Muscle of leg (tissue), 11 donors: ENCODE results near the gene RPUSD3. TPM values are rescaled to one million over a fixed set of nuclear protein-coding genes. Genes with fewer than 3 reads are reported as not detected.
A peak's percentile ranks its signal among the peaks of the same experiment; 100 is the strongest.
"Not testable (repeated sequence)": the region's sequence is repeated elsewhere in the genome, so short reads cannot be mapped to it uniquely, and the experiment has no call there.

ENCODE experiments used
- DNase-seq: peaks from one replicate; pipeline ENCODE4 v3.0.0; 2013
- H3K27ac ChIP-seq: one replicate; pipeline ENCODE4 v1.5.1; 2013; ENCODE audit warnings: mild to moderate bottlenecking, low read length, control low read depth
- H3K27me3 ChIP-seq: one replicate; pipeline ENCODE4 v1.6.1; 2013; ENCODE audit warnings: low read length; ENCODE audit not compliant: control insufficient read depth, insufficient read depth
- H3K36me3 ChIP-seq: one replicate; pipeline ENCODE4 v1.6.1; 2013; ENCODE audit warnings: low read length; ENCODE audit not compliant: control insufficient read depth, insufficient read depth
- H3K4me1 ChIP-seq: one replicate; pipeline ENCODE4 v1.6.1; 2013; ENCODE audit warnings: low read length; ENCODE audit not compliant: control insufficient read depth, insufficient read depth
- H3K4me3 ChIP-seq: one replicate; pipeline ENCODE4 v1.5.1; 2013; ENCODE audit warnings: low read length, control low read depth
- H3K9me3 ChIP-seq: replicated peaks from 2 replicates; pipeline ENCODE4 v1.6.1; 2013; ENCODE audit warnings: low read depth, low read length; ENCODE audit not compliant: control insufficient read depth
- WGBS: methylation state at CpG from one replicate; pipeline ENCODE4 v1.1.5; 2013; ENCODE audit warnings: missing lambda C conversion rate; ENCODE audit not compliant: insufficient coverage; 5-methylcytosine and 5-hydroxymethylcytosine counted together
- polyA plus RNA-seq, 8 donors: library from polyadenylated mRNA; unstranded; fragments of 120-200 nt; gene quantifications; one replicate each; pipeline versions ENCODE4 v1.2.1 to v1.2.3, GENCODE V29; 2013; ENCODE audit warnings: inconsistent platforms in 1 of 8, low replicate concordance in 1 of 8; ENCODE audit not compliant: insufficient read length in 8 of 8, insufficient read depth in 1 of 8
- total RNA-seq: library from RNA; stranded (reverse); fragments of 120-200 nt; gene quantifications from one replicate; pipeline ENCODE4 v1.2.4, GENCODE V29; 2013

Gene RPUSD3
- total and polyA plus RNA-seq, 9 donors: 18.6 to 32.7 (median 25.5) TPM

DNA sequence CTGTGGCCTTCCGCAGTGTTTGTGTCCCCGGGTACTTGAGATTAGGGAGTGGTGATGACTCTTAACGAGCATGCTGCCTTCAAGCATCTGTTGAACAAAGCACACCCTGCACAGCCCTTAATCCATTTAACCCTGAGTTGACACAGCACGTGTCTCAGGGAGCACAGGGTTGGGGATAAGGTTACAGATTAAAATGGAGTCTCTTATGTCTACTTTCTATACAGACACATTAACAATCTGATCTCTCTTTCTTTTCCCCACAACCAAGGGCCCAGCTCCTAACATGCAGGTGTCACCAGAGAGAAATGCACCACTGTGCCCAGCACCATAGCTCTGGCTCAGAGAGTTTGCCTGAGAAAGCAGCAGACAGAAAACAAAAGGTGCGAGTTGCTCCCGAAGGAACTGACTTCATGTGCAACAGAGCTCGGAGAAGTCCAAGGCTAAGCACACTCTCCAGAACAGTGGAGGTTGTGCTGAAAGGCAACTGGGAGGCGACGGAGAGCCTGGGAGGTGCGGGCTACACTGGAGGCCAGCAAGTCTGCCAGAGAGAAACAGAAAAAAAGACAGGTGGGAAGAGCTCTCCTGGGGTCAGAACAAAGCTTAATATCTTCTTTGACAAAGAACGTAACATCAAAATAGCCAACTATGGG, 10.6 kb upstream of the RPUSD3 start:
- not testable (repeated sequence) for H3K27ac ChIP-seq, H3K36me3 ChIP-seq, H3K4me1 ChIP-seq, H3K27me3 ChIP-seq, DNase-seq, H3K9me3 ChIP-seq, H3K4me3 ChIP-seq
- WGBS: 37% methylated on average over 3 of the region's 11 CpGs

GRCh38 chr3:9852528-9852927, 8.7 kb upstream of the RPUSD3 start:
- no CpG with 5 or more reads among the region's 6 CpGs for WGBS

DNA sequence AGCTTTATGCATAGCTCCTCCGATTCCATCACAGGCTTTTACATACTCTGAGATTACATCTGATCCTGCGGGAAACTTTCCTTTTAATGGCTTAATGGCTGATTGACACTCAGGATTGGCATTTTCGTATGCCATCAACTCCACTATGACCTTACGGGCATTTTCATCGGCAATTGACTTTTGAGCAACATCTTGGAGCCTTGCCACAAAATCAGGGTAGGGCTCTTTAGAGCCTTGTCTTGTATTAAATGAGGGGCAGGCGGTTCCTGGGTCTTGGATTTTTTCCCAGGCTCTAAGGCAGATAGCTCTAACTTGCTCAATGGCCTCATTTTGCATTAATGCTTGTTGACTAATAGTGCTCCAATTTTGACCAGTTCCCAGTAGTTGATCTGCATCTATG, 8.1 kb upstream of the RPUSD3 start:
- H3K27me3 ChIP-seq, H3K4me3 ChIP-seq, H3K27ac ChIP-seq, DNase-seq, H3K36me3 ChIP-seq, H3K4me1 ChIP-seq, H3K9me3 ChIP-seq: not testable (repeated sequence)
- 94% methylated on average over 3 of the region's 6 CpGs for WGBS

More at GRCh38 chr3:9852528-9852927, 8.7 kb upstream of the RPUSD3 start:
- Histone ChIP-seq H3K27ac (no peak overlapping the region), H3K4me3 (no peak overlapping the region), H3K27me3 (no peaks in the 10 kb centered on the region), H3K36me3 (no peaks in the 10 kb centered on the region), H3K9me3 (no peaks in the 10 kb centered on the region), H3K4me1 (no peaks in the 10 kb centered on the region)
- DNase-seq: no peak

GRCh38 chr3:9851383-9851782, 7.6 kb upstream of the RPUSD3 start:
- 83% methylated on average over 1 of the region's 6 CpGs for whole genome bisulfite sequencing
- not testable (repeated sequence) for DNase-seq, H3K36me3 ChIP-seq, H3K9me3 ChIP-seq, H3K27me3 ChIP-seq, H3K4me3 ChIP-seq, H3K4me1 ChIP-seq, H3K27ac ChIP-seq

DNA sequence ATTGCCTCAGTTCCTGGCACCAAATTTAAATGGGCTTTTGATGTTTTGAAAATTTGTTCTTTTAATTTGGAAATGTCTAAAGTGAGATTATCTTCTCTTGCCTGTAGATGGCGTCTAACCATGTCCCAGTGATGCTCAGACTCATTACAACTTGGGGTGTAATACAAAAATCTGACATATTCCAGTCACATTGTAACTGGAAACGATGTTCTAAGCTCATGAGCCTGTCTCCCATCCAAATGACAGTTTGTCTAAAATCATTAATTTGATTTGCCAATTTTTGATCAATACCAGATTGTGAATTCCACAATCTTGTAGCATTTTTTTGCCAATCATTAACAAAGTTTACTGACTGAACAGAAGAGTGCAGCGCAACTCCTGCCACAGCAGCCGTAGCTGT, 5.1 kb upstream of the RPUSD3 start:
- DNase-seq: peak; percentile 33
- not testable (repeated sequence) for H3K4me1 ChIP-seq
- WGBS: no CpG with 5 or more reads among the region's 4 CpGs

GRCh38 chr3:9847870-9848269, 4.1 kb upstream of the RPUSD3 start:
- DNase-seq, H3K4me1 ChIP-seq, H3K9me3 ChIP-seq, H3K27ac ChIP-seq, H3K36me3 ChIP-seq, H3K4me3 ChIP-seq, H3K27me3 ChIP-seq: not testable (repeated sequence)
- WGBS: no CpG with 5 or more reads among the region's 9 CpGs

More for the DNA sequence above, 5.1 kb upstream of the RPUSD3 start:
- H3K27ac ChIP-seq, H3K4me3 ChIP-seq, H3K9me3 ChIP-seq, H3K36me3 ChIP-seq, H3K27me3 ChIP-seq: not testable (repeated sequence)

DNA sequence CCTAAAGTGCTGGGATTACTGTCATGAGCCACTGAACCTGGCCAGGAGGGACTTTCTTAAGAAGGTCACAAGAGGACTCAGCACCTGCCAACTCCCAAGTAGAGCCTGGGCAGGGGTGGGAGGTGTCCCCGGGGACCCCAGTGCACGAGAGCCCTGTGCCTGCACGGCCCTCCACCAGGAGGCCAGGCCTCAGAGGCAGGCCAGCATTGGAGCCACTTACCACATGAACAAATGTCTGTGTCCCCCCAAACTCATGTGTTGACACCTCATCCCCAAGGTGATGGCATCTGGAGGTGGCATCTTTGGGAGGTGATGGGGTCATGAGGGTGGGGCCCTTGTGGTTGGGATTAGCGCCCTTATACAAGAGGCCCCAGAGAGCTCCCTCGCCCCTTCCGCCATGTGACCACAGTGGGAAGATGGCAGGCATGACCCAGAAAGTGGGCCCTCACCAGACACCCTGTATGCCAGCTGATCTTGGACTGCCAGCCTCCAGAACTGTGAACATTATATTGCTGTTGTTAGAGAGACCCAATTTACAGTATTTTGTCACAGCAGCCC, 3.2 kb upstream of the RPUSD3 start:
- no peak for DNase-seq
- H3K36me3 ChIP-seq: peaks cover 3% of the 10 kb centered on the region
- no CpG with 5 or more reads among the region's 6 CpGs for WGBS
- H3K27me3 ChIP-seq: no peaks in the 10 kb centered on the region
- H3K9me3 ChIP-seq: no peaks in the 10 kb centered on the region
- H3K4me1 ChIP-seq: peaks cover 10% of the 10 kb centered on the region
- no peak overlapping the region for H3K4me3 ChIP-seq
- H3K27ac ChIP-seq: no peak overlapping the region

DNA sequence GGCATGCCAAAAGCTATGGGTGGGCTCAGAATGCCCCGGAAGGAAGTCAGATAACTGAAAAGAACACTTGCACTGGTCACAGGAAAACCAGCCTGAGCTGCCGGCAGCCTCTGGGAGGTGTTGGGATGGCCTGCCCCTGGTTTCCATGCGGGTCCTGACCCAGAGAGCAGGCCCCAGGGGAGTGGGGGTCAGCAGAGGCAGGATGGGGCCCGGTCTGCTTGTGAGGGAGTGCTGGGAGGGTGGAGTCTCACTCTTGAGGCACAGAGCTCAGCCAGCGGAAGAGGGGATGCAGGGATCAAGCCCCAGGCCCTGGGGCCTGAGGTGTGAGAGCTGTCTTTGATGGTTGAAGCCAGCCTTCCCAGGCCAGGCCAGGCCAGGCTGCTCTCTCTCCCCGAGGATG, 2.4 kb upstream of the RPUSD3 start:
- H3K4me1 ChIP-seq: peaks cover 10% of the 10 kb centered on the region
- no peak for DNase-seq
- no peak overlapping the region for H3K27ac ChIP-seq
- peaks cover 11% of the 10 kb centered on the region for H3K36me3 ChIP-seq
- no peaks in the 10 kb centered on the region for H3K9me3 ChIP-seq
- H3K27me3 ChIP-seq: no peaks in the 10 kb centered on the region
- 62% methylated on average over 5 of the region's 6 CpGs for WGBS
- H3K4me3 ChIP-seq: no peak overlapping the region

GRCh38 chr3:9841015-9841414, 2.8 kb downstream of the RPUSD3 start:
- no peaks in the 10 kb centered on the region for H3K9me3 ChIP-seq
- peaks cover 47% of the 10 kb centered on the region for H3K36me3 ChIP-seq
- no peaks in the 10 kb centered on the region for H3K27me3 ChIP-seq
- H3K27ac ChIP-seq: no peak overlapping the region
- no peak for DNase-seq
- no CpG with 5 or more reads among the region's 8 CpGs for WGBS
- H3K4me3 ChIP-seq: no peak overlapping the region
- H3K4me1 ChIP-seq: peaks cover 10% of the 10 kb centered on the region

- no peak overlapping the region for H3K4me3 ChIP-seq
- no peak overlapping the region for H3K27ac ChIP-seq
- WGBS: 76% methylated on average over 3 of the region's 4 CpGs
- no peaks in the 10 kb centered on the region for H3K27me3 ChIP-seq
- peaks cover 6% of the 10 kb centered on the region for H3K4me1 ChIP-seq
- DNase-seq: no peak
- no peaks in the 10 kb centered on the region for H3K9me3 ChIP-seq
- peaks cover 63% of the 10 kb centered on the region for H3K36me3 ChIP-seq
Observed at GRCh38 chr3:9838856-9839255, 5.0 kb downstream of the RPUSD3 start.
